ENCODE measurements around the gene LRRC4.

DNA sequence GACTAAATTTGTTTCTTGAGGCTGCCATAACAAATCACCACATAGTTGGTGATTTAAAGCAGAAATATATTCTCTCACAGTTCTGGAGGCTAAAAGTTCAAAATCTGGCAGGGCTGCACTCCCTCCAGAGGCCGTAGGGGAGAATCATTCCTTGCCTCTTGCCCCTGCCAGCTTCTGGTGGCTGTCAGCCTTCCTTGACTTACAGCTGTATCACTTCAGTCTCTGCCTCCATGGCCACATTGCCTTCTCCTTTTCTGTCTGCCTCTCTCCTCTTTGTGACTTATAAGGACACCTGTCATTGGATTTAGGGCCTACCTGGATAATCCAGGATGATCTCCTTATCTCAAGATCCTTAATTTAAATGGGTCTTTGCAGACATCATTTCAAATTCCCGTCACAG is 5.8 kb upstream of the LRRC4 start:
- TF ChIP-seq, protein P1, sequence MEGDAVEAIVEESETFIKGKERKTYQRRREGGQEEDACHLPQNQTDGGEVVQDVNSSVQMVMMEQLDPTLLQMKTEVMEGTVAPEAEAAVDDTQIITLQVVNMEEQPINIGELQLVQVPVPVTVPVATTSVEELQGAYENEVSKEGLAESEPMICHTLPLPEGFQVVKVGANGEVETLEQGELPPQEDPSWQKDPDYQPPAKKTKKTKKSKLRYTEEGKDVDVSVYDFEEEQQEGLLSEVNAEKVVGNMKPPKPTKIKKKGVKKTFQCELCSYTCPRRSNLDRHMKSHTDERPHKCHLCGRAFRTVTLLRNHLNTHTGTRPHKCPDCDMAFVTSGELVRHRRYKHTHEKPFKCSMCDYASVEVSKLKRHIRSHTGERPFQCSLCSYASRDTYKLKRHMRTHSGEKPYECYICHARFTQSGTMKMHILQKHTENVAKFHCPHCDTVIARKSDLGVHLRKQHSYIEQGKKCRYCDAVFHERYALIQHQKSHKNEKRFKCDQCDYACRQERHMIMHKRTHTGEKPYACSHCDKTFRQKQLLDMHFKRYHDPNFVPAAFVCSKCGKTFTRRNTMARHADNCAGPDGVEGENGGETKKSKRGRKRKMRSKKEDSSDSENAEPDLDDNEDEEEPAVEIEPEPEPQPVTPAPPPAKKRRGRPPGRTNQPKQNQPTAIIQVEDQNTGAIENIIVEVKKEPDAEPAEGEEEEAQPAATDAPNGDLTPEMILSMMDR (conservative IDR thresholded peaks at IDR 0.05 in 1 of 2, IDR thresholded peaks at IDR 0.05 in 1 of 2; ENCODE audit: low read depth in 1 of 2, low read length in 2 of 2), result no peak
- no peak for TF ChIP-seq EZH2 (IDR thresholded peaks at IDR 0.05; ENCODE audit: low read length, missing control alignments)

Measured in fibroblast of lung (primary cell).